ENCODE data around the gene BBOF1. TPM values are rescaled to one million over a fixed set of nuclear protein-coding genes. Genes with fewer than 3 reads are reported as not detected.

Gene BBOF1
- total and polyA plus RNA-seq, 2 of the 8 experiments (the other 6 are each of a cell fraction or from before 2014, with no cell fraction given) = 0.26 to 0.60 TPM

GRCh38 chr14:74077401-74077800 lies 58.3 kb downstream of the BBOF1 start (continued):
- TF ChIP-seq RNF2 (IDR thresholded peaks at IDR 0.05; ENCODE audit: borderline replicate concordance, low read depth, low read length, missing control alignments, poor library complexity, severe bottlenecking) (no peak), BRCA1 (IDR thresholded peaks at IDR 0.05; ENCODE audit: low read depth, low read length) (no peak), MAFK (IDR thresholded peaks at IDR 0.05; ENCODE audit: low read depth, low read length) (no peak)
